A204.1 (cell line): ENCODE results near the gene ARID2.

Source experiments
- FAIRE-seq: peaks from 2 replicates; lab custom pipeline; 2012; peaks lifted over from hg19 to GRCh38; lab: Jason Lieb, UNC

The ARID2 gene

GRCh38 chr12:45877069-45877468 is 147.6 kb downstream of the ARID2 start:
- no peak for FAIRE-seq

GRCh38 chr12:45878630-45879255 is 149.2 kb downstream of the ARID2 start:
- no peak for FAIRE-seq

GRCh38 chr12:45879363-45879895 is 149.9 kb downstream of the ARID2 start:
- no peak for FAIRE-seq

DNA sequence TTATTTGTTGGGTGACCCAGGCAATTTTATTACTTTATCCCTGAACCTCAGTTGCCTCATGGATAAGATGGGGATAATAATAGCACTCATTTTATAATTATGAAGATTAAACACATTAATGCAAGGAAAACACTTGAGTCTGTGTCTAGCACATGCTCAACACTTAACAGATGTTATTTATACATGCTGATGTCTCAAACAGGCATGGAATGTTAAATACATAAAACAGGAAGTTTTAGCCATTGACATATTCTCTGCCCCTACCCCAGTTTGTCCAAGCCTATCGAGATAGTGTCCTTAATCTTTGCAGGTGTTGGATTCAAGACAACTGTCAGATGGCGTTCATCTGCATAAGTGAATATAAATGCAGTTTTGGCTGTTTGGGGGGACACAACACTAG is 151.0 kb downstream of the ARID2 start:
- FAIRE-seq, result no peak

- peak; percentile 41 for FAIRE-seq
Measured at GRCh38 chr12:45883187-45883586, 153.7 kb downstream of the ARID2 start.

GRCh38 chr12:45886685-45887084 is 157.2 kb downstream of the ARID2 start:
- FAIRE-seq, result no peak

DNA sequence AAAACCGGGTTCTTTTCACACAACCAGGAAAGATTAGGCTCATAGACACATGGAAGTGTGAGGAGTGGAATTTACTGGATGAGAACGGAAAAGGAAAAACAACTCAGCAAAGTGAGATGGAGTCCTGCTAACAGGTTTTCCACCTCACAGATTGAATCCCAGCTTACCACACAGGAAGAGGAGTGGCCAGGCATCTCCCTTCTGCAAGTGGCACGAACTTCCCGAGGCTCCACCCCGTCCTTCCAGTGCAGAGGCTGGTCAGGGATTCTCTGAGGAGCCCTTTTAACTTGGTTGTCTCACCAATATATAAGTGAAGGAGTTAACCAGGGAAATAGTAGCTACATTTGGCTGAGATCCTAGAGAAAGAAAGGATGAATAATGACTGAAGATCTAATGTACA is 158.0 kb downstream of the ARID2 start:
- FAIRE-seq, result no peak

DNA sequence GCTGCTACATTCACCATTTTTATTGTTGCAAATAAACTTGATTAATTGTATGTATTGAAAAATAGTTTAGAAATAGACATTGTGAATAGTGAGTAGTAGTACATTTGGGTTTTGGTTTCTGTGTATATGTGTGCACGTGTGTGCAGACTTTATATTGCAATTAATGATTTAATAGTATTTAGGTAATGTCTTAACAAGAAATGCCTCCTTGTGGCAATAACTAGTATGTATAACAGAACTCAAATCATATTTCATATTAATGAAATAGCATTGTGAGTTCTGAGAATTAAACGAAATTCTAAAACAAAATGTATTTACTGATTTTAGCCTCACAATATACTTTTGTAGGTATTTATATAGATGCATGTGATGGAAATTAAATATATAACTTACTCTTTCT is 160.8 kb downstream of the ARID2 start:
- FAIRE-seq, result peak; percentile 90

DNA sequence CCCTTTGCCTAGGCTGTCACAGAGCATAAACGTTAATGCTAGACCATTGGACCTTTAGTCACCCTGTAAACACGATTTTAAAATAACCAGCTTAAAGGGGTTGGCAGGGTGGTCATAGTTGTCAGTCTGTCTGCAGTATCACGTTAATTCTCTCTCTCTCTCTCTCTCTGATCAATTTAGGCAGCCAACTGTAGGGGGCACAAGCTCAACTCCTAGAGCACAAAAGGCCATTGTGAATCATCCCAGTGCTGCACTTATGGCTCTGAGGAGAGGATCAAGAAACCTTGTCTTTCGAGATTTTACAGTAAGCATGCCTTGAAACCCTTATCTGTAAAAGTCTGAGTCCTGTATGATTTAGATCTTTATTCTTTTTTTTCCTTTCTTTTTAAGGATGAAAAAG is 163.7 kb downstream of the ARID2 start:
- FAIRE-seq, result no peak

- no peak for FAIRE-seq
Measured at GRCh38 chr12:45895961-45896360, 166.5 kb downstream of the ARID2 start.

GRCh38 chr12:45898094-45898493 is 168.6 kb downstream of the ARID2 start:
- no peak for FAIRE-seq

GRCh38 chr12:45907955-45908354 is 178.4 kb downstream of the ARID2 start:
- FAIRE-seq, result no peak

DNA sequence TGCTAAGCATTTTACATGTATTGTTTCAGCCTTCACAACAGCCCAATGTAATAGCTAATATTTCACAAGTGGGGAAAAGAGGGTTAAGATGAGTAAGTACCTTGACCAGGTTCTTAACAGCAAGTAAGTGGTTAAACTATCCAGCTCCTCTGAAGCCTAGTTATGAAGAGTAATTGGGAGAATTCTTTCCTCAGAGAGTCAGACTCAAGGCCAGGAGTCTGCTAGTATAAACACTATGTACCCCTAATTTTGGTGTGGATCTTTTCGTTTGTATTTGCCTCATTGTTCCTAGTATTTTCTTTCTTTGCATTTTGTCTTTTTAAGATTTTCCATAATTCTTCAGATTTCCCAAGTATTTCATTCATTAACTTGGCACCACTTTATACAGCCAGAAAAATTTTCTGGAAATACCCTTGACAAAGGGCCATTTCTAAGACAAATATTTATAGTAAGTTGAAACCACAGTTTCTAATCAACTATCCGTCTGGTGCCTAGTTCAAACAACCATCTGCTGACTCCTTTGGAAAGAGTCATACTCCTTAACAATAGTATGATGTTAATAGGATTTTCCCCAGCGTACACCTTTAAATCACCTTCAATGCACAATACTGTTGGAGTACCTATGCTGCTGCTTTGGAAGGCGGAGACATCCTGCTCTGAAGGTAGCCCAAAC is 179.7 kb downstream of the ARID2 start:
- FAIRE-seq, result no peak

GRCh38 chr12:45912774-45913173 is 183.3 kb downstream of the ARID2 start:
- FAIRE-seq, result no peak

DNA sequence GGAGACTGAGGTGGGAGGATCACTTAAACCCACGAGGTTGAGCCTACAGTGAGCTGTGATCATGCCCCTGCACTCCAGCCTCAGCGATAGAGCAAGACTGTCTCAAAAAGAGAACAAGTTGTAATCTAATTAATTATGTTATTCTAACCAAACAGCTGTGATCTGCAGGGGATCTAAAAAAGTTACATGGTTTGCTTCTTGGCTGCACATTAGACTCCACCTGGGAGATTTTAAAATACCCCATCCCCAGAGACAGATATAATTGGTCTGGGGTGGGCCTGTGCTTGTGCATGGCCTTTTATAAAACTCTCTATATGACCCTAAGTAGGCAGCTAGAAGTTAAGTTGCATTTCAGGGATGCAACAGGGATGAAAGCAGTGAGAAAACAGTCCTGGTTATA is 184.1 kb downstream of the ARID2 start:
- FAIRE-seq, result no peak

DNA sequence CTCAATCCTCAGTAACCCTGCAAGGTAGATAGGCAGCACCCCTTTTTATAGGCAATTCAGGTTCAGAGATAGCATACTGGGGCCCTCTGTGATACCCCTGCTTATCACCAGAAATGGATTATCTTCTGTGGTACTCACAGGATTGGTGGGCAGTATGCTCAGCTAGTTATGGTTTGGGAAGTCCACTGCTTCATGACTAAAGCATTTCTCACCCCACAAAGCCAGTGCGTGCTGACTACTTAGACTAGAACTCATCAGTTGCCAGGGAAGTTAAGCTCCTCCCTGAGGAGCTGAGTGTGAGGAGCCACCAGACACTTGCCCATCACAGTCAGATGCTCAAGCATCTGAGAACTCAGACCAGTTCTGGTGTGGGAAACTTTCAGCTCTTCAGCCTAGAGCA is 184.6 kb downstream of the ARID2 start:
- no peak for FAIRE-seq

DNA sequence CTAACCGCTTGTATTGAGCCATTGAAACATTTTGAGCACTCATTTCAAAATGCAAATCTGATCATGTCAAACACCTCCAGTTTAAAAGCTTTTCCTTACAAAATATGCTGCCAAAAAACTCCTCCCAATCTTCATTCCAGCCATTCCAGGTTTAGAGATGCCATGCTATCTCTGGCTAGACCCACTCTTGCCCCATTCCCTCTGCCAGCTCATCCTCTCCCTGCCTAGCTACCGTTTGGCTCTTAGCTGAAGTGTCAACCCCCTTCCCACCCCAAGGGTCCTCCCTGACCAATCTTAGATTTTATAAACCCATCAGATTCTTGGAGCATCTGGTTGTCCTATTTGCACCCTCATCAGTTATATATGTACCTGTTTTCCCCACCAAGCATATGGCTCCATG is 185.9 kb downstream of the ARID2 start:
- FAIRE-seq, result no peak

DNA sequence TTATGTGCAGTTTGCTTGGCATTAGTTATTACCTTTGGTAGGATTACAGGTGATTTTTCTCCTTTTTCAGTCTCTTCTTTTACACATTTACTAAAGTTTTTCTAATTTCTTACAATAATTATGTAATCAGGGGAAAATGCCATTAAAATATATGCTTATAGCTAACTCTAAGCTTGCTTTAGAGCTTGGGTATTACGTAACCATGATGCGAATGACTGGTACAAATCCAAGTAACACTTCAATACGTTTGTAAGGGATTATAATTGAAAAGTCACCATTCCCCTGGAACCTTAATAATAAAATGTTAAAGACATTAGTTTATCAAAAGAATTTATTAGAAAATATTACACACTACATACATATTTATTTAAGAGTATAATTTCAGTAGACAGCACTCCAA is 189.3 kb downstream of the ARID2 start:
- no peak for FAIRE-seq

- no peak for FAIRE-seq
Measured at GRCh38 chr12:45928309-45928708, 198.8 kb downstream of the ARID2 start.

- FAIRE-seq, result peak; percentile 14
Measured at GRCh38 chr12:45930369-45930768, 200.9 kb downstream of the ARID2 start.

GRCh38 chr12:45933504-45933903 is 204.0 kb downstream of the ARID2 start:
- FAIRE-seq, result no peak

GRCh38 chr12:45934956-45935355 is 205.4 kb downstream of the ARID2 start:
- no peak for FAIRE-seq

- FAIRE-seq, result peak; percentile 44
Measured at GRCh38 chr12:45938566-45938965, 209.1 kb downstream of the ARID2 start.

DNA sequence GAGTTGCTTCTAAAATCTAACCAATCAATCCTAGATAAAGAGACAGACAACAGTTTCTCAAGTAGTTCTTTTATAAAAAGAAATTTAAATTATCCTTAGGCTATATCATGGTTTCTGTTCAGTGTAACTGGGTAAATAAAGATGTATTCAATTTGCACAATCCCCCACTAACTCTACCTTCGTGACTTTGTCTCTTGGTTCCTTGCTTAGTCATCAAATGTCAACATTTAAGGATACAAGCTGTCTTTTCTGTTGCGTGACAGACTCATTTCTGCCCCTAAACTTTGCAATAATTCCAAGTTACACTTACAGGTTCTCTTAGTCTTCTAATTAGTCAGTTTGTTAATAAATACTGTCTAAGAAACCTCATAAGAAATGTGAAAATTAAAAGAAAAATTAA is 210.3 kb downstream of the ARID2 start:
- no peak for FAIRE-seq
